Measurements from ENCODE around the gene FBN3.

FBN3 gene

DNA sequence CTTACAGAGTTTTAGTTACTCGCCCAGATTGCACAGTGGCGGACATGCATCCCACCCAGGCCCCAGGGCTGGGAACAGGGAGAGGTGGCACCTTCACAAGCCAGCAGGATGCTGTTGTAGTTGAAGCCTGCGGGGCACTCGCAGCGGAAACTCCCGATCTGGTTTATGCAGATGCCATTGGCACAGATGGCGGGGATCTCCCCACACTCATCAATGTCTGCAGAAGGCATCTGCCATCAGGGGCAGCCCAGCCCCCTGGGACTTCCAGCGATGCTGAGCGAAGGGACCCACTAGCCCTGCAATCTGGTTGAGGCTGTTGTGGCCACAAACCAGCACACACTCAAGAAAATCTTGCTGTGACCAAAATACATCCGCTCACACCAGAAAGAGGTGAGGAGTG is 52.2 kb downstream of the FBN3 start:
- Mint-ChIP-seq H3K36me3 (ENCODE audit: low read depth) (peaks cover 2% of the 10 kb centered on the region), H3K4me1 (no peaks in the 10 kb centered on the region), H3K27me3 (peaks cover 5% of the 10 kb centered on the region), H3K27ac (no peak overlapping the region), H3K4me3 (no peak overlapping the region), H3K9me3 (peaks cover 28% of the 10 kb centered on the region)
- DNase-seq (no peak), ATAC-seq (no peak)

- DNase-seq: no peak
- Mint-ChIP-seq H3K9me3 (peaks cover 28% of the 10 kb centered on the region), H3K27ac (no peak overlapping the region), H3K4me1 (no peaks in the 10 kb centered on the region), H3K4me3 (no peak overlapping the region), H3K36me3 (ENCODE audit: low read depth) (peaks cover 2% of the 10 kb centered on the region), H3K27me3 (peaks cover 5% of the 10 kb centered on the region)
- no peak for ATAC-seq
Observed at GRCh38 chr19:8096071-8096470, 53.3 kb downstream of the FBN3 start.

GRCh38 chr19:8095354-8095886 is 54.0 kb downstream of the FBN3 start:
- DNase-seq: no peak
- Mint-ChIP-seq H3K27me3 (peaks cover 5% of the 10 kb centered on the region), H3K9me3 (peaks cover 28% of the 10 kb centered on the region), H3K36me3 (ENCODE audit: low read depth) (peaks cover 2% of the 10 kb centered on the region), H3K4me1 (no peaks in the 10 kb centered on the region), H3K4me3 (no peak overlapping the region), H3K27ac (no peak overlapping the region)
- no peak for ATAC-seq

- peaks cover 28% of the 10 kb centered on the region for H3K9me3 Mint-ChIP-seq
- ATAC-seq: no peak
- H3K27me3 Mint-ChIP-seq: peaks cover 7% of the 10 kb centered on the region
Observed at GRCh38 chr19:8094336-8094735, 55.1 kb downstream of the FBN3 start.

DNA sequence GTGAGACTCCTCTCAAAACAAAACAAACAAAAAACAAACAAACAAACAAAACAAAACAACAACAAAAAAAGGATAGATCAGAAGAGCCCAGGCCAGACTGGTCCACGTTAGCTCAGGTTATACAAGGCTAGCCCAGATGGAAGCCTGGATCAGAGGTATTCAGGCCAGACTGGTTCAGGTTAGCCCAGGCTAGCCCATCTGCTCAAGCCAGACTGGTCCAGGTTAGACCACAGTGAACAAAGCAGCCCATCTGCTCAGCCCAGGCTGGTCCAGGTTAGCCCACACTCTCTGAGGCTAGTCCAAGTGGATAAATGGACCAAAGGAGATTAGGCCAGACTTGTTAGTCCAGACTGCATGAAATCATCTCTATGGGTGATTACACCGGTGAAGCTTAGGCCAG is 55.7 kb downstream of the FBN3 start:
- ATAC-seq: no peak
- Mint-ChIP-seq H3K4me3 (no peak overlapping the region), H3K27me3 (peaks cover 7% of the 10 kb centered on the region)

More at GRCh38 chr19:8094336-8094735, 55.1 kb downstream of the FBN3 start:
- DNase-seq: no peak
- H3K36me3 Mint-ChIP-seq (ENCODE audit: low read depth): peaks cover 2% of the 10 kb centered on the region
- no peak overlapping the region for H3K4me3 Mint-ChIP-seq
- no peak overlapping the region for H3K27ac Mint-ChIP-seq
- H3K4me1 Mint-ChIP-seq: no peaks in the 10 kb centered on the region

GRCh38 chr19:8090950-8091349 is 58.4 kb downstream of the FBN3 start:
- no peaks in the 10 kb centered on the region for H3K4me1 Mint-ChIP-seq
- ATAC-seq (no peak), DNase-seq (no peak)
- H3K27ac Mint-ChIP-seq: no peak overlapping the region
- H3K4me3 Mint-ChIP-seq: no peak overlapping the region
- H3K9me3 Mint-ChIP-seq: peaks cover 13% of the 10 kb centered on the region
- H3K36me3 Mint-ChIP-seq (ENCODE audit: low read depth): no peaks in the 10 kb centered on the region
- peaks cover 2% of the 10 kb centered on the region for H3K27me3 Mint-ChIP-seq

More for the DNA sequence above, 55.7 kb downstream of the FBN3 start:
- H3K36me3 Mint-ChIP-seq (ENCODE audit: low read depth): peaks cover 2% of the 10 kb centered on the region
- H3K4me1 Mint-ChIP-seq: no peaks in the 10 kb centered on the region
- H3K9me3 Mint-ChIP-seq: peaks cover 28% of the 10 kb centered on the region
- no peak for DNase-seq
- no peak overlapping the region for H3K27ac Mint-ChIP-seq

GRCh38 chr19:8089664-8090601 is 59.5 kb downstream of the FBN3 start:
- DNase-seq (no peak), ATAC-seq (no peak)
- H3K9me3 Mint-ChIP-seq: peaks cover 11% of the 10 kb centered on the region
- peaks cover 3% of the 10 kb centered on the region for H3K27me3 Mint-ChIP-seq
- H3K36me3 Mint-ChIP-seq (ENCODE audit: low read depth): no peaks in the 10 kb centered on the region
- H3K4me3 Mint-ChIP-seq: no peak overlapping the region
- H3K27ac Mint-ChIP-seq: no peak overlapping the region
- no peaks in the 10 kb centered on the region for H3K4me1 Mint-ChIP-seq

- H3K27me3 Mint-ChIP-seq: peaks cover 6% of the 10 kb centered on the region
- DNase-seq: no peak
- H3K9me3 Mint-ChIP-seq: peaks cover 2% of the 10 kb centered on the region
- ATAC-seq: no peak
- no peak overlapping the region for H3K27ac Mint-ChIP-seq
- H3K36me3 Mint-ChIP-seq (ENCODE audit: low read depth): no peaks in the 10 kb centered on the region
- H3K4me1 Mint-ChIP-seq: no peaks in the 10 kb centered on the region
- no peak overlapping the region for H3K4me3 Mint-ChIP-seq
Observed at GRCh38 chr19:8088752-8089663, 60.4 kb downstream of the FBN3 start.

GRCh38 chr19:8087876-8088275 is 61.5 kb downstream of the FBN3 start:
- Mint-ChIP-seq H3K9me3 (no peaks in the 10 kb centered on the region), H3K27me3 (peaks cover 7% of the 10 kb centered on the region), H3K27ac (no peak overlapping the region), H3K36me3 (ENCODE audit: low read depth) (no peaks in the 10 kb centered on the region), H3K4me1 (no peaks in the 10 kb centered on the region), H3K4me3 (no peak overlapping the region)
- no peak for DNase-seq
- no peak for ATAC-seq

- H3K27me3 Mint-ChIP-seq: peaks cover 7% of the 10 kb centered on the region
- no peak overlapping the region for H3K4me3 Mint-ChIP-seq
- H3K4me1 Mint-ChIP-seq: no peaks in the 10 kb centered on the region
- no peaks in the 10 kb centered on the region for H3K36me3 Mint-ChIP-seq (ENCODE audit: low read depth)
- ATAC-seq: no peak
- no peak overlapping the region for H3K27ac Mint-ChIP-seq
- no peaks in the 10 kb centered on the region for H3K9me3 Mint-ChIP-seq
- no peak for DNase-seq
Observed at GRCh38 chr19:8086849-8087248, 62.5 kb downstream of the FBN3 start.

DNA sequence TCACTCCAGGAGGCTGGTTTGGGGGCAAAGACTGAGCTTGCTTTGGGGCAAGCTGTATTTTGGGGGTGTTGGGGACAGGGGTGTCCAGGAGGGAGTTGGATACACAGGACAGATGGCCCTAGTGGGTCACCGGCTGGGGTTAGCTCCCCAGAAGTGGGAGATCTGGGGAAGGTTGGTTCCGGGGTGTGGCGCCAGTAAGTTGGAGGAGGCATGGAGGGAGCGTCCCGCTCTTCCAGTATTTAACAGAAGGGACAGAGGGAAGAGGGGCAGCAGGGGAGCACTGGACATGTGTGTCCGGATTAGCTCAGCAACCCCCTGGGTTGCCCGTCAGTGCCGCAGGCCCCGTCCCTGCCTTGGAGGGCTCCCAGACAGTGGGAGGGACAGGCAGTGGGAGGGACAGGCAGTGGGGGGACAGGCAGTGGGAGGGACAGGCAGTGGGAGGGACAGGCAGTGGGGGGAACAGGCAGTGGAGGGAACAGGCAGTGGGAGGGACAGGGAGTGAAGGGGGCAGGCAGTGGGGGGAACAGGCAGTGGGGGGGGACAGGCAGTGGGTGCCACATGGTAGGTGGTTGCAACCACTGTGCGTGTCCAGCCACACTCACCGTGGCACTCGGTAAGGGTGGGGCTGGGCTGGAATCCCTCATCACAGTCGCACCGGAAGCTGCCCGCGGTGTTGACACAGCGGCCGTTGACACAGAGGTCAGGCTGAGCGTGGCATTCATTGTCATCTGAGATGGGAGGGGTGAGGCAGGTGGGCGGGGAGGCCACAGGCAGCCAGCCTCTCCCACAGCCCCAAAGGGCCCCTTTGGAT is 63.6 kb downstream of the FBN3 start:
- peaks cover 7% of the 10 kb centered on the region for H3K27me3 Mint-ChIP-seq
- H3K9me3 Mint-ChIP-seq: no peaks in the 10 kb centered on the region
- DNase-seq (no peak), ATAC-seq (no peak)
- H3K4me3 Mint-ChIP-seq: no peak overlapping the region
- H3K36me3 Mint-ChIP-seq (ENCODE audit: low read depth): no peaks in the 10 kb centered on the region
- no peak overlapping the region for H3K27ac Mint-ChIP-seq
- H3K4me1 Mint-ChIP-seq: no peaks in the 10 kb centered on the region

DNA sequence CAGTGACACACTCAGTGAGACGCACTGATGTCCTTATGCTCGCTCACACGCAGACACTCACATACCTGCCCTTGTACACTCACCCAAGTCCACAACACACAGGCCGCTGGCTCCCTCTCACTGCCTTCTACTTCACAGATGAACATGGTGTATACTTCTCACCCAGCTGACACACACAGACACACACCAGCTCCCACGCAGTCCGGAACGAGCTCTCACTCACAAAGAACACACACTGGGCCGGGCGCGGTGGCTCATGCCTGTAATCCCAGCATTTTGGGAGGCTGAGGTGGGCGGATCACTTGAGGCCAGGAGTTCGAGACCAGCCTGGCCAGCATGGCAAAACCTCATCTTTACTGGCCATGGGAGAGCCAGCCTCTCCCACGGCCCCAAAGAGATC is 65.2 kb downstream of the FBN3 start:
- peaks cover 5% of the 10 kb centered on the region for H3K27me3 Mint-ChIP-seq
- no peak for ATAC-seq
- H3K9me3 Mint-ChIP-seq: no peaks in the 10 kb centered on the region
- H3K4me1 Mint-ChIP-seq: no peaks in the 10 kb centered on the region
- H3K4me3 Mint-ChIP-seq: no peak overlapping the region
- H3K27ac Mint-ChIP-seq: no peak overlapping the region
- no peaks in the 10 kb centered on the region for H3K36me3 Mint-ChIP-seq (ENCODE audit: low read depth)
- DNase-seq: no peak

DNA sequence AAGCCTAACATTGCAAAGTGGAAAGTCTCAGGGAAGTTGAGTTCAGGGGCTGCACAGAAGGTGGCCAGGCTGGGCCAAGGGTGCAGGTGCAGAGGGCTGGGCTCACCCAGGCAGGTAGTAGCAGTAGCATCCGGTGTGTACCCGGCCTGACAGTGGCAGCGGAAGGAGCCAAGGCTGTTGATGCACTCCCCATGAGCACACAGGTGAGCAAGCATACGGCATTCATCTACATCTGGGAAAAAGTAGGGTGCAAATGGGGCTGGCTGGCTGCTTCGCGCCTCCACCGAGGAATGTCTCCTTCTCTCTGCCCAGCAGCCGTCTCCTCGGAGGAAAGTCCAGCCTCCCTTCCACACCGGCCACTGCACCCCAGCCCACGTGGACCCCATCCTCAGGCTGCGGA is 66.3 kb downstream of the FBN3 start:
- no peak overlapping the region for H3K27ac Mint-ChIP-seq
- H3K4me3 Mint-ChIP-seq: no peak overlapping the region
- no peaks in the 10 kb centered on the region for H3K9me3 Mint-ChIP-seq
- H3K27me3 Mint-ChIP-seq: peaks cover 5% of the 10 kb centered on the region
- no peaks in the 10 kb centered on the region for H3K36me3 Mint-ChIP-seq (ENCODE audit: low read depth)
- DNase-seq (no peak), ATAC-seq (no peak)
- H3K4me1 Mint-ChIP-seq: no peaks in the 10 kb centered on the region

All from activated naive CD8-positive, alpha-beta T cell treated with anti-CD3 and anti-CD28 coated beads, Interleukin-2, amount 50 U/mL, for 24 hours (primary cell).